Keratinocyte (primary cell): ENCODE results near the gene CATSPERE. TPM values are rescaled to one million over a fixed set of nuclear protein-coding genes. Genes with fewer than 3 reads are reported as not detected.

ENCODE experiments used
- DNase-seq: peaks from one replicate; pipeline ENCODE4 v3.0.0-alpha.2; 2011; ENCODE audit warnings: low read depth, missing footprints, low spot score
- FAIRE-seq: peaks from 2 replicates; lab custom pipeline; 2011; peaks lifted over from hg19 to GRCh38; lab: Jason Lieb, UNC
- H2AFZ ChIP-seq: 2 replicates; pipeline ENCODE4 v1.6.0; 2012; ENCODE audit warnings: low read length, control low read depth, inconsistent platforms; ENCODE audit not compliant: control insufficient read depth
- H3K27ac ChIP-seq: 2 replicates; pipeline ENCODE4 v1.5.1; 2011; ENCODE audit warnings: low read length; ENCODE audit not compliant: control insufficient read depth, insufficient read depth
- H3K27me3 ChIP-seq: 3 replicates; pipeline ENCODE4 v1.6.0; 2011; ENCODE audit warnings: low read length; ENCODE audit not compliant: control insufficient read depth, insufficient read depth; ENCODE audit errors: extremely low read depth
- H3K36me3 ChIP-seq, 2 experiments: 2 replicates in 1 of 2; 3 replicates in 1 of 2; pipeline ENCODE4 v1.5.1; 2011; ENCODE audit warnings: low read length in 2 of 2, mild to moderate bottlenecking in 1 of 2; ENCODE audit not compliant: control insufficient read depth in 2 of 2, insufficient read depth in 2 of 2; ENCODE audit errors: extremely low read depth in 1 of 2
- H3K4me1 ChIP-seq: 3 replicates; pipeline ENCODE4 v1.5.1; 2011; ENCODE audit warnings: low read length; ENCODE audit not compliant: control insufficient read depth, insufficient read depth; ENCODE audit errors: extremely low read depth
- H3K4me2 ChIP-seq: 3 replicates; pipeline ENCODE4 v1.6.0; 2011; ENCODE audit warnings: low read depth, low read length; ENCODE audit not compliant: control insufficient read depth, insufficient read depth; ENCODE audit errors: extremely low read depth
- H3K4me3 ChIP-seq, 3 experiments: fragments of 200-600 bp in 1 of 3; sonication (generic) in 1 of 3; 2 replicates in 2 of 3; 3 replicates in 1 of 3; pipeline ENCODE4 v1.5.1; 2011 to 2016; ENCODE audit warnings: low read length in 3 of 3, mild to moderate bottlenecking in 3 of 3, control low read depth in 2 of 3, inconsistent platforms in 1 of 3, low read depth in 1 of 3, mixed read lengths in 1 of 3, mixed run types in 1 of 3, moderate library complexity in 1 of 3; ENCODE audit not compliant: control insufficient read depth in 2 of 3, insufficient read depth in 2 of 3; ENCODE audit errors: extremely low read depth in 1 of 3
- H3K79me2 ChIP-seq: 2 replicates; pipeline ENCODE4 v1.6.0; 2012; ENCODE audit warnings: low read length; ENCODE audit not compliant: control insufficient read depth, insufficient read depth
- H3K9ac ChIP-seq: 3 replicates; pipeline ENCODE4 v1.6.0; 2011; ENCODE audit warnings: low read length; ENCODE audit not compliant: control insufficient read depth, insufficient read depth; ENCODE audit errors: extremely low read depth
- H3K9me1 ChIP-seq: 3 replicates; pipeline ENCODE4 v1.6.0; 2011; ENCODE audit warnings: low read length; ENCODE audit not compliant: control insufficient read depth, insufficient read depth; ENCODE audit errors: extremely low read depth
- H3K9me3 ChIP-seq: 2 replicates; pipeline ENCODE4 v1.5.1; 2012; ENCODE audit warnings: low read depth, low read length; ENCODE audit not compliant: control insufficient read depth
- H4K20me1 ChIP-seq: 3 replicates; pipeline ENCODE4 v1.6.0; 2011; ENCODE audit warnings: low read length; ENCODE audit not compliant: control insufficient read depth, insufficient read depth; ENCODE audit errors: extremely low read depth
- EZH2 ChIP-seq: IDR thresholded peaks from one replicate; pipeline ENCODE4 v1.6.1; 2012; ENCODE audit warnings: inconsistent platforms, mild to moderate bottlenecking, low read length, moderate library complexity
- dilution Hi-C: fragments of 300-500 bp; cut with MboI; formaldehyde crosslinking; loops from one replicate; pipeline ENCODE4 v1.7.0; 2020; ENCODE audit warnings: low sequenced_read_pairs; ENCODE audit not compliant: extremely low pct_ligation_motif_present
- polyA plus RNA-seq, 5 experiments: library from polyadenylated mRNA; depleted of rRNA in 3 of 5; stranded (reverse) in 3 of 5; stranded (forward) in 1 of 5; unstranded in 1 of 5; fragments of >200 nt; gene quantifications; 1 replicate in 1 of 5; 2 replicates in 3 of 5; 3 replicates in 1 of 5; pipeline versions ENCODE4 v1.2.1 to v1.2.3, GENCODE V29; 2011 to 2012; ENCODE audit warnings: missing spikeins in 2 of 5, low read depth in 1 of 5, low replicate concordance in 1 of 5
- TF ChIP-seq, protein P1 (sequence below), 3 experiments: IDR thresholded peaks in 1 of 3; conservative IDR thresholded peaks in 1 of 3; optimal IDR thresholded peaks in 1 of 3; 2 replicates in 2 of 3; 3 replicates in 1 of 3; pipeline versions ENCODE3 to v1.5.1; 2011; ENCODE audit warnings: low read length in 3 of 3, mild to moderate bottlenecking in 3 of 3, moderate library complexity in 2 of 3, control low read depth in 1 of 3, inconsistent platforms in 1 of 3; ENCODE audit not compliant: insufficient read depth in 2 of 3; ENCODE audit errors: extremely low read depth in 1 of 3

CATSPERE gene
- polyA plus RNA-seq, 1 donor (not counting 4 experiments of a cell fraction or from before 2014, with no cell fraction given) = 0.42 TPM

- no peaks in the 10 kb centered on the region for H4K20me1 ChIP-seq
Measured at GRCh38 chr1:244419024-244419423, 42.0 kb upstream of the CATSPERE start.

GRCh38 chr1:244422174-244422573 lies 38.9 kb upstream of the CATSPERE start:
- no peak for FAIRE-seq
- Histone ChIP-seq H3K9me3 (no peaks in the 10 kb centered on the region), H3K9ac (no peak overlapping the region), H3K4me1 (no peaks in the 10 kb centered on the region), H3K4me3 (no peak overlapping the region), H3K4me2 (no peak overlapping the region), H3K27ac (no peak overlapping the region), H4K20me1 (no peaks in the 10 kb centered on the region), H3K36me3 (peaks cover 8 to 15% of the 10 kb centered on the region in 2 experiments), H2AFZ (no peak overlapping the region), H3K27me3 (no peaks in the 10 kb centered on the region), H3K79me2 (no peaks in the 10 kb centered on the region), H3K9me1 (no peaks in the 10 kb centered on the region)
- dilution Hi-C loops = no loop called here
- TF ChIP-seq EZH2 = no peak
- TF ChIP-seq, protein P1, sequence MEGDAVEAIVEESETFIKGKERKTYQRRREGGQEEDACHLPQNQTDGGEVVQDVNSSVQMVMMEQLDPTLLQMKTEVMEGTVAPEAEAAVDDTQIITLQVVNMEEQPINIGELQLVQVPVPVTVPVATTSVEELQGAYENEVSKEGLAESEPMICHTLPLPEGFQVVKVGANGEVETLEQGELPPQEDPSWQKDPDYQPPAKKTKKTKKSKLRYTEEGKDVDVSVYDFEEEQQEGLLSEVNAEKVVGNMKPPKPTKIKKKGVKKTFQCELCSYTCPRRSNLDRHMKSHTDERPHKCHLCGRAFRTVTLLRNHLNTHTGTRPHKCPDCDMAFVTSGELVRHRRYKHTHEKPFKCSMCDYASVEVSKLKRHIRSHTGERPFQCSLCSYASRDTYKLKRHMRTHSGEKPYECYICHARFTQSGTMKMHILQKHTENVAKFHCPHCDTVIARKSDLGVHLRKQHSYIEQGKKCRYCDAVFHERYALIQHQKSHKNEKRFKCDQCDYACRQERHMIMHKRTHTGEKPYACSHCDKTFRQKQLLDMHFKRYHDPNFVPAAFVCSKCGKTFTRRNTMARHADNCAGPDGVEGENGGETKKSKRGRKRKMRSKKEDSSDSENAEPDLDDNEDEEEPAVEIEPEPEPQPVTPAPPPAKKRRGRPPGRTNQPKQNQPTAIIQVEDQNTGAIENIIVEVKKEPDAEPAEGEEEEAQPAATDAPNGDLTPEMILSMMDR (optimal IDR thresholded peaks at IDR 0.05 in 1 of 3, IDR thresholded peaks at IDR 0.05 in 1 of 3, conservative IDR thresholded peaks at IDR 0.05 in 1 of 3; ENCODE audit: extremely low read depth in 1 of 3, insufficient read depth in 2 of 3, low read length in 3 of 3) = no peak
- DNase-seq = no peak

More at GRCh38 chr1:244419024-244419423, 42.0 kb upstream of the CATSPERE start:
- Histone ChIP-seq H2AFZ (no peak overlapping the region), H3K9me1 (no peaks in the 10 kb centered on the region), H3K4me3 (no peak overlapping the region), H3K36me3 (peaks cover 12 to 16% of the 10 kb centered on the region in 2 experiments), H3K27me3 (no peaks in the 10 kb centered on the region), H3K79me2 (no peaks in the 10 kb centered on the region), H3K4me2 (no peak overlapping the region), H3K27ac (no peak overlapping the region), H3K9ac (no peak overlapping the region), H3K9me3 (no peaks in the 10 kb centered on the region), H3K4me1 (peaks cover 8% of the 10 kb centered on the region)
- DNase-seq = no peak
- FAIRE-seq = no peak
- no peak for TF ChIP-seq EZH2
- TF ChIP-seq, protein P1 (optimal IDR thresholded peaks at IDR 0.05 in 1 of 3, IDR thresholded peaks at IDR 0.05 in 1 of 3, conservative IDR thresholded peaks at IDR 0.05 in 1 of 3; ENCODE audit: extremely low read depth in 1 of 3, insufficient read depth in 2 of 3, low read length in 3 of 3) = no peak
- dilution Hi-C loops = no loop called here
